Activated T-cell treated with anti-CD3 and anti-CD28 coated beads for 4 hours (primary cell): Measurements from ENCODE around the gene CHP1.
A peak's percentile ranks its signal among the peaks of the same experiment; 100 is the strongest.
"Not testable (repeated sequence)": the region's sequence is repeated elsewhere in the genome, so short reads cannot be mapped to it uniquely, and the experiment has no call there.

ENCODE experiments used
- DNase-seq: peaks from one replicate; pipeline ENCODE4 v3.0.0-alpha.2; 2020

The CHP1 gene

DNA sequence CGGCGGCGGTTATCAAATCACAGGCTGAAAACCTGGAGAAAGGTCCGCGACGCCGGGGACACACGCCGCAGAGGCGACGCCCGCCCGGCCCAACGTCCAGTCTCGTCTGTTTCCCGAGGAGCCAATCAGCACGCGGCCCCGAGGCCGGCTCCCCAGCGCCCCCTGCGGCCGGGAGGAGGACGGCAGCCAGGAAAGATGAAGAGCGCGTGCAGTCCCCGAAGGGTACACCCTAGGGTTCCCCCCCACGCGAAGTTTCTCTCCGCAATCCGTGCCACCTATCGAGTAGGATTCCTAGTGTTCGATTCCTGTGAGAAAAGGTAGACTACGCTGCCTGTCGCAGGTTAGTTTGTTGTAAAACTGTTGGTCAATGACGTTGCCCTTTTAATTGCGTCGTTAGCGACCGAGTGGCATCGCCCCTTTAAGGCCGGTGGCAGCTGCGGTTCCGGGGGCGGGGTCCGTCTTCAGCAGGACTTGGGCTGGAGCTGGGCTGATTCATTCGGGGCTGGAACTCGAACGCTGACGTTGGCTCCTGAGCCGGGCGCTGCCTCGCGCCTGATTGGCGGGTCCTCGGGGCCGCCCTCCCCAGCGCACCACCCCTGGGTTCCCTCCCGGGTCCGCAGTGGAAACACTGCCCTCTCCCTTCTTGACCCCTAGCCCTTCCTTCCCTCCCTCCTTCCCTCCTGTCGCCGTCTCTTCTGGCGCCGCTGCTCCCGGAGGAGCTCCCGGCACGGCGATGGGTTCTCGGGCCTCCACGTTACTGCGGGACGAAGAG lies at the start of gene CHP1, which contains the start of gene EXD1:
Gene CHP1, plus strand, starts transcription at position 619 of the 772 bp plus-strand sequence. Its CDS starts 115 bp downstream, at position 734.
Gene EXD1, minus strand, starts transcription at position 108 of the 772 bp plus-strand sequence. CDS start 4,182 bp downstream, outside the sequence.
- peak; percentile 87 for DNase-seq

GRCh38 chr15:41182266-41182665 lies 48.8 kb upstream of the CHP1 start:
- DNase-seq: no peak

DNA sequence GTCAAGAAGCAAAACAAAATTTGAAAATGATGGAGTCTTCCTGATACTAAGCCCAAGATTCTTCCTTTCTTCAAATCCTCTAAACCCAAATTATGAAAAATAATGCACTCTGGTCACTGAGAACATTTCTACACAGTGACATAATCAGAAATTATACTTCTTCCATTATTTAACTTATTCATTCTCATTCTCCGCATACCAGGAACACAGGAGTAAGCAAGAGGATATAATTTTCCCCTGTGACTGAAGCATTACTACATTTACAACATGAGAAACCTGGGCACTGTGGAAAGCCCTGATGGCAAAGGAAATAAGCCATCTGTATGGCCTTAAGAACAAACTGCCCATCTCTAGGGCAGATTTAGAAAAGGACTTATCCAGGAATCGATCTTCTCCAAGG lies 47.5 kb upstream of the CHP1 start:
- DNase-seq: no peak

DNA sequence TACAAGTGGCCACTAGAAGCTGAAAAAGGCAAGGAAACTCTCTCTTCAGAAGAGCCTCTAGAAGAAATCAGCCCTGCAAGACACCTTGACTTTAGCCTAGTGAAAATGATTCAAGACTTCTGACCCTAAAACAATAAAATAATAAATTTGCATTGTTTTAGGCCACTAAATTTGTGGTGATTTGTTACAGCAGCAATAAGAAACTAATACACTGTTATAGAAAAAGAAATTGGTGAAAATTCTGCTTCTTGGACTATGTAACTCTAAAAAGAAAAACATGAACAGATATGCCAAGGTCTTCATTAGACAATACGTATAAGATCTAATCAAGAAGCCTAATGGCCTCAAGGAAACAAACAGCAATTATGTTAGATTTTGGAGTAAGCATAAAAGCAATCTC lies 36.6 kb upstream of the CHP1 start:
- DNase-seq: no peak

GRCh38 chr15:41199470-41199869 lies 31.6 kb upstream of the CHP1 start:
- DNase-seq: no peak

- no peak for DNase-seq
Observed at GRCh38 chr15:41203395-41203794, 27.7 kb upstream of the CHP1 start.

GRCh38 chr15:41205315-41205714 lies 25.8 kb upstream of the CHP1 start:
- no peak for DNase-seq

- no peak for DNase-seq
Observed at GRCh38 chr15:41207687-41208448, 23.2 kb upstream of the CHP1 start.

DNA sequence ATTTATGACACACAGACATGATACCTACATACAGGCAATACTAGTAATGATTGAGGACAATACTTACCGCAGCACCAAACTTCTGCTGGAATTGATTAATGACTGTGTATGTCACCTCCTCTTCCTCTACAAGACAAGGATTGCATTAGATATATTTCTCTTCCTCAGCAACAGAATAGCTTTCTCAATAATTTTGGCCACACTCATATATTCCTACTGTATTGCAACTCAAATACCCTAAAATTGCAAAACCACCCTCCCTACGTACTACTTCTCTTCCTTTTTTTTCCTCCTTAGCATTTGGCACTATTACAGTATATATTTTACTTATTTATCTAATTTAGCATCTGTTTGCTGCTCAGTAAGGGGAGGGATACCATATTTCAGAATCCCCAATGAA lies 15.4 kb upstream of the CHP1 start:
- no peak for DNase-seq

- no peak for DNase-seq
Observed at GRCh38 chr15:41218851-41219250, 12.2 kb upstream of the CHP1 start.

GRCh38 chr15:41219381-41219780 lies 11.7 kb upstream of the CHP1 start:
- no peak for DNase-seq

DNA sequence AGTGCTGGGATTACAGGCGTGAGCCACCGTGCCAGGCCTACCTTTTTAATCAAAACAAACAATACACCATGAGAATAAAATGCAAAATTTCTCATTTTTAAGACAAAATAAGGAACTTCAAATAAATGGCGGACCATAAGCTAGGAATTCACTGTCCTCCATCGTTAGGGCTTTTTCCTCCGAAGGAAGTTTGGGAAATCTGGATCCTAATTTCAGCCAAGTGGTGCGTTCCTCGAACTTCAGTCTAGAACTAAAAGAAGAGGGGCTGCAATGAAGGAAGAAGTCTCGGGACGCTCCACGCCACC lies 771 bp upstream of the CHP1 start:
- no peak for DNase-seq

DNA sequence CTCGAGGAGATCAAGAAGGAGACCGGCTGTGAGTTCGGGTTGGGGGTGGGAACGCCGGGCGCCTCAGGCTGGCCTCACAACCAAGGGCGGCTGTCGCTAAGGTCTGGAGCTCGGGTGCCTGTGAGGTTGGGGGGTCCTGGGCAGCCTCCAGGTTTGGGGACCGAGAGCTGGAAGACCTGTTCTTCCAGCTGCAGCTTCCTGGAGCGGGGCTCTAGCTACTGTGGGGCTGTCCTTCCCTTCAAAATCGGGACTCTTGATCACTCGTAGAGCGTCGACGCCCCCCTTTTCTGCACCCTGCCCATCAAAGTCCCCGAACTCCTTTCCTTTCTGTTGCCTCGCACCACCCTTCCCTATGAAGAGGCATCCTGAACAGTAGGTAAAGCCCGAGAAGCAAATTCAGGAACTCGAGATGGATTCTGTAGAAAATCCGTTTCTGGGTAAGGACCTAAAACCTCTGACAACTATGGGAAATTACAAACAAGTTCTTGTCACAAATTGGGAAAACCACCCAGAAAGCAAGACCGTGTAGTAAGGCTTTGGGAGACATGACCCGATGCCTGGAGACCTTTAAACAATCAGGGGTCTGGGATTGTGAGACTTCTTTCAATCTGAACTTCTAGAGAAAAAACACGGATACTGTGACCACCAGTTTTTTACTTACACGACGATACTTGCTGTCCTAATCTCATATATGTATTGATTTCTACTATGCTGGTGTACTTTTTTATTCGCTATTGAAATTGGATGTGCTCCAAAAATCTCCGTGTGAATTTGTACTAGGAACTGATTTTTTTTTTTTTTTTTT lies 556 bp downstream of the CHP1 start:
- DNase-seq: no peak

- no peak for DNase-seq
Observed at GRCh38 chr15:41233367-41233771, 2.3 kb downstream of the CHP1 start.

DNA sequence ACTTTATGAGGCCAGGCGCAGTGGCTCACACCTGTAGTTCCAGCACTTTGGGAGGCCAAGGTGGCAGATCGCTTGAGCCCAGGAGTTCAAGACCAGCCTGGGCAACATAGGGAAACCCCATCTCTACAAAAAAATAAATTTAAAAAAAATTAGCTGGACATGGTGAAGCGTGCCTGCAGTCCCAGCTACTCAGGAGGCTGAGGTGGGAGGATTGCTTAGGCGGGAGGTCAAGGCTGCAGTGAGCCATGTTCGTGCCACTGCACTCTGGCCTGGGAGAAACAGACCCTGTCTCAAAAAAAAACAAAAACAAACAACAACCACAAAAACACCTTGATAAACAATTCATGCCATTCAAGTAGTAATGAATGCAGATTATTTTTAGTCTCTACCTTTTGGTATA lies 4.2 kb downstream of the CHP1 start:
- DNase-seq: not testable (repeated sequence)

DNA sequence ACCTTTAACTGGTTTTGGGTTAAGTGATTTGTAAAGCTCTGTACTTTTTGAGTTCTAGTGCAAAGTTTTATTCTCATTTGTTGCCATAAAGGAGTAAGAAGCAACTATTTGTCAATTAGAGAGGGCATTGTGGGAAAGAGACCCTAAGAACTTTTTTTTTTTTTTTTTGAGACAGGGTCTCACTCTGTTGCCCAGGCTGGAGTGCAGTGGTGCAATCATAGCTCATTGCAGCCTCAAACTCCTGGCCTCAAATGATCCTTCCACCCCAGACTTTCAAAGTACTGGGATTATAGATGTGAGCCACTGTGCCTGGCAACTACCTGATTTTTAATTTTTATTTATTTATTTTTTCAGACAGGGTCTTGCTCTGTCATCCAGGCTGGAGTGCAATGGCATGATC lies 4.9 kb downstream of the CHP1 start:
- DNase-seq: no peak

GRCh38 chr15:41238100-41238499 lies 7.0 kb downstream of the CHP1 start:
- DNase-seq: no peak

DNA sequence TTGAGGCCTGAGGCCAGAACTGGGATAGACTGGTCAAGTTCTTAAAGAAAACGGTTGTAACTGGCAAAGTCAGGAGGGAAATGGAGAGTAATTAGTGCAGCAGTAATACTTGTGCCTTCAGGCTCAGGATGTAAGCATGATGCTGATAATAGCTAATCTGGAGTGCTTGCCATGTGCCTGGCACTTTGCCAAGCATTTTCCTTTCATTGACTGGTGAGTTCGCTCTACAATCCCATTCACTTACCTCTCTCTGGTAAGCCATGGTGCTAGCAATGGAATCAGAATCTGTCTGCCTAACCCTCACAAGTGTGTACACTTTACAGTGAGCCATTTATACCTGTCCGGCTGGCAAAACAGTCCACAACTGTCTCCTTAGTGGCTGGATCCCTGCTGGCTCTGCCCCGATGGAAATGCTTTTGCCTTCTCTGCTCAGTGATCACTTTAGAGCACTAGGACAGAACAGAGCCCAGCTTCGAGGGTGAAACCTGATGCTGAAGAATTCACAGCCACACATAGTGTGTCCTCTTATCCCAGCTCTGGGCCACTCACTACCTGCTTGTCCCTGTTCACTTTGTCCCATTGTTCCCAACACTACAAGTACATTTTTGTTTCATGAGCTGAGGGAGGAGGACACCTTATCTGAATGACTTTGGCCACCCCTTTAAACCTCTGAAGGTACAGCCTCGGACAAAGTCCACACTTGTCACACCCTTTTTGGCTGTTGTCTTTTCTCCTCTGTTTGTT lies 10.3 kb downstream of the CHP1 start:
- no peak for DNase-seq

DNA sequence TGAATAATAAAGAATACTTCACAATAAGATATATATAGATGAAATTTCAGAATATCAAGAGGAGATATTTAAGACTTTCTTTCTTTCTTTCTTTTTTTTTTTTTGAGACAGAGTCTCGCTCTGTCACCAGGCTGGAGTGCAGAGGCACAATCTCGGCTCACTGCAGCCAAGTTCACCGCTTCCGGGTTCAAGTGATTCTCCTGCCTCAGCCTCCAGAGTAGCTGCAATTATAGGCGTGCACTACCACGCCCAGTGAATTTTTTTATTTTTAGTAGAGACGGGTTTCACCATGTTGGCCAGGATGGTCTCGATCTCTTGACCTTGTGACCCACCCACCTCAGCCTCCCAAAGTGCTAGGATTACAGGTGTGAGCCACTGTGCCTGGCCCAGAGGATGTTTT lies 19.7 kb downstream of the CHP1 start:
- DNase-seq: not testable (repeated sequence)

- DNase-seq: no peak
Observed at GRCh38 chr15:41251411-41251810, 20.3 kb downstream of the CHP1 start.

DNA sequence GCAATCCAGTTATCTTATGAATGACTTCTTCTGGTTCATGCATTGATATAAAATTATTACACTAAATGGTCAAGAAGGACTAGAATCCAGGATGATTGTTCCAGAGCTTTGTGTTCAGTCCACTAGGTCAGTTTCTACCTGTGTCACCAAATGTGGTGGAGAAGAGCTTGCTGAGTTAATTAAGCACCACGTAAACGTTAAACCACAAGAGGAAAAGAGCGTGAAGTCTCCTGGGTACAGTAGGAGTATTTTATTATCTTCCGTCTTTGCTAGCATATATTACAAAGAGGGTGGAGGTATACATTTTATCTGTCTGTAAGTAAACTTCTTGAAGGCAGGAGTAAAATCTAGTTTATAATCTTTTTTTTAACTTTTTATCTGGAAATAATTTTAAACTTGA lies 23.5 kb downstream of the CHP1 start:
- DNase-seq: no peak

DNA sequence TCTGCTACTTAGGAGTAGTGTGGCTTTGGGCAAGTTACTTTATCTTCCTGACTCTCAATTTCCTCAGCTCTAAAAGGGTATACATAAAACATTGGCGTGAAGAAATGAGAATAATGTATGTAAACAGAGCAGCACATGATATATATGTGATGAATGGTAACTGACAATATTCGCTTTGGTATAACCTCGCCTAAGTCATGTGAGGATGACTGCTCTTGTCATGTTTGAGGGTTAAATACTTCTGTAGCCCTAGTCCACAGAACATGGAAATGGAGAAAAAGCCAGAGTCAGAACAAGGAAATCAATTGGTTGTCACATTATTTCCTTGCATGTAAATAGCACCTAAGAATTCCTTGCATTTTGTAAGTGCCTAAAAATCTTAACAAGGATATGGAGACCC lies 25.0 kb downstream of the CHP1 start:
- DNase-seq: no peak

DNA sequence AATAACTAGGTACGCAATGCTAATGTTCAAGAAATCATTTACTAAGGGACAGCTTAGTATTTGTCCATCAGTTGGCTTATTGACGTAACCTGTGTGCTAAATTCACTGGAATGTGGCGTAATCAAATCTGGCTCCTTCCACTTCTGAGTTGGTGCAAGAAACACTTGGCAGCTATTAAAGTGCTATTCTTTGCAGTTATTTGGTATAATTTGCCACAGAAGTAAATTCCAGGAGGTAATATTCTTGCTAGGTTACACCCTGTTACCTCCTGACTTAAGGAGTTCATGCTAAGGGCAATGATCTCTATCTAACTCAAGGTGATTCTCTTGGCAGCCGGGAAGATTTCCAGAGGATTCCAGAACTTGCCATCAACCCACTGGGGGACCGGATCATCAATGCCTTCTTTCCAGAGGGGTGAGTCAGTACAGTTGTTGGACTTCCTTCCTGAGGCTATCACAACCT lies 25.5 kb downstream of the CHP1 start:
- DNase-seq: no peak
